Activated CD4-positive, alpha-beta T cell treated with anti-CD3 and anti-CD28 coated beads, Interleukin-2, amount 50 U/mL, for 4 hours (primary cell): ENCODE measurements around the gene JOSD2.

Source experiments
- DNase-seq, 2 experiments: peaks; one replicate each; pipeline ENCODE4 v3.0.0-alpha.2; 2020

The JOSD2 gene

DNA sequence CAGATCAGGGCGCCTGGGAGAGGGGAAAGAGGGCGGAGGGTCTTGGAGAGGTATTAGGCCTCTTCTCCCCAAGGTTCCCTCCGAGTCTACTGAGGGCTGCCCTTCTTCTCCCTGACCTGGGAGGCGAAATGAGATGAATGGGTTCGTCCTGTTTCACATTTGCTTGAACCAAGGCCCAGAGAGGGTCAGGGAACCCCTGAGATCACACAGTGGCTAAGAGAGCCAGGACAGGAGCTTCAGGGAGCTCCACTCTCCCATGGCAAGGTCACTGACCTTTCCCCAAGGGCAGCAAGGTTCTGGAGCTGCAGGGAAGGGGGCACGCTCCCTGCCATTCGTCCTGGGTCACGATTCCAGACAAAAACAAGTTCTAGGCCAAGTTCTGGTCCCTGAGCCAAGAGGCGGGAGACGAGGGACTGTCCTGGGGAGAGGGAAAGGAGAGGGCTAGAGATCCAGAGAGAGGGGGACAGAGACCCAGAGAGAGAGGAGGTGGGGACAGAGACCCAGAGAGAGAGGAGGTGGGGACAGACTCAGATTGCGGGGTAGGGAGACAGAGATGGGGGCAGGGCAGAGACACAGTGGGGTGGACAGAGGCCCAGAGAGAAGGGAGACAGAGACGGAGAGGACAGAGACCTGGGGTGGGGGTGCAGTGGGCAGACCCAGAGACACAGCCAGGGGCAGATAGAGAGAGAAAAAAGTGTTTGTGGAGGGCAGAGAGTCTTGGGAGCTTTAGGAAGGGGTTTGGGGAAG is 2.2 kb upstream of the JOSD2 start:
- no peak for DNase-seq

DNA sequence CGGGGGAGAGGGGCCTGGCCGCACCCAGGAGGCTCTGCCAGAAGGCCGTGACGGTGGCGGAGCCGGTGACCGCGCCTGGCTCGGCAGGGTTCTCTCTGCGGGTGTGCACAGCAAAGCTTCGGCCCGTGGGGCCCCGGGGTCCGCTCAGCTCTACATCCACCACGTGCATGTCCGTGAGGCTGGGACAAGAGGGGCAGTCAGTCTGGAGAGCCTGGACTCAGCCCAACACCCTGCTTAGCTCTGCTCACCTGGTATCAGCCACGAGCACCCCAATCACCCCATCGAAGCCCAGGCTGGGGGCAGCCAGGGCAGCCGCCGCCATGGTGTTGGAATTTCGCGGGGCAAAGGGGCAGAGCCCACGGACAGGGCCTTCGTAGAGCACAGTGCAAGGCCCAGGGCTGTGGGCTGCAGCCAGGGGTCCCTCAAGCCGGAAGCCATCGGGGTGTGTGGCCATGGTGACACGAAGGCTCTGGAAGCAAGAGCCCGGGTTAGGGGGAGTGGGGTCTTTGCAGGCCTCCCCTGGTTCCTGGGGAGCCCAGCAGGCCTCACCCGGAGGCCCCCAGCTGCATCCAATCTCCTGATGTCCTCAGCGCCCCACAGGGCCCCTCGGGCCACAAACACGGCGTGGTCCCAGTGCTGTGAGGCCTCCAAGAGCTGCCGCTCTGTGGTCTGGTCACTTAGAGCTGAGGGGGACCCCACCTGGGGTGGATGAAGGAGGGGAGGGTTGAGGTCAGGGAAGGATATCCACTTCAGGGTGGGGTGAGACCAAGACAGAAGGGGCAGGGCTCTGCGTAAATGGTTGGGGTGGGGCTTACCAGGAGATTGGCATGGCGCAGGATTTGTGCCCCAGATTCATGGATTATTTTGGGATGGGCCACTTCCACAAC is 1.4 kb upstream of the JOSD2 start:
- no peak for DNase-seq

GRCh38 chr19:50510700-50511068 is 307 bp downstream of the JOSD2 start:
- no peak for DNase-seq

- no peak for DNase-seq
Measured at GRCh38 chr19:50510121-50510670, 795 bp downstream of the JOSD2 start.

DNA sequence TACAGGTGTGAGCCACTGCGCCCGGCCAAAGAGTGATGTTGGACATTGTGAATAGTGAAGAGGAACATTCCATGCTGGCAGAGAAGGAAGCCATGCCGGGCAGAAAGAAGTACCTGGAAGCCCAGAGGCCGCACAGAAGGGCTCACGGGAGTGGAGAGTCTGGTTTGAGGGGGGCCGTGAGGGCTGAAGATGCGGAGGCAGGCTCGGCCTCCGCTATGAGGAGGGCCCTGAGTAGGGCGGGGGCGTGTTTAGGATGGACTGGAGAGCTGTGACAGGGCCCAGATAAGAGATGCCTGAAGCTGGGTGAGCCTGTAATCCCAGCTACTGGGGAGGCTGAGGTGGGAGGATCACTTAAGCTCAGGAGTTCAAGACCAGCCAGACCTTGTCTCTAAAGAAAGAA is 1.6 kb downstream of the JOSD2 start:
- no peak for DNase-seq

DNA sequence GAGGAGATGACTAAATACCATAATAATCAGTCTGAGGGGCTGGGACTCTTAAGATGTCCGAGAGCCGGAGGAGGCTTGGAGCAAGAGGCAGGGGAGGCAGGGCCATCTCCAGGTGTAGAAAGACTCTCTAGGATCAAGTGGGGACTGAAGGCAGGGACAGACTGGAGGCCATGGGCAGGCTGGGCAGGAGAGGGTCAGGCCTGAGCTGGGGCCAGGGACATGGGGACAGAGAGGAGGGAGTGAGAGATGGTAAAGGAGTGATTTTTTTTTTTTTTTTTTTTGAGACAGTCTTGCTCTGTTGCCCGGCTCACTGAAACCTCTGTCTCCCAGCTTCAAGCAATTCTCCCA is 2.2 kb downstream of the JOSD2 start:
- no peak for DNase-seq

DNA sequence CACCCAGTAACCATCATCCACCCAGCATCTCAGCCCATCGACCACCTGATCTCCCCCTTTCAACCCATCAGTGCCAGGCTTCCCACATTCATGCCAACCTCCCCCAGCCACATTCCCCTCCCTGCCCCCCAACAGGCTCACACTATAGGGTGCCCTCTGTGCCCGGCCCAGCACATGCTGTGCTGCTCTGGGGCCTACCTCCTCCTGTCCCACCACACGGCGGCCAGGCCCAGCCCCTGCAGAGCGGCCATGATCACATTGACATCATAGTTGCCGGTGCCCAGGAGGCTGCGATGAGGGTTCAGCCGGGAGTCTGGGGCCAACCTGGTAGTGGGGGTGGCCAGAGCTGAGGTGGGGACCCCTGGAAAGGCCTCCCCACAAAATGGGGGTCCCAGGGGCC is 3.6 kb downstream of the JOSD2 start:
- no peak for DNase-seq

DNA sequence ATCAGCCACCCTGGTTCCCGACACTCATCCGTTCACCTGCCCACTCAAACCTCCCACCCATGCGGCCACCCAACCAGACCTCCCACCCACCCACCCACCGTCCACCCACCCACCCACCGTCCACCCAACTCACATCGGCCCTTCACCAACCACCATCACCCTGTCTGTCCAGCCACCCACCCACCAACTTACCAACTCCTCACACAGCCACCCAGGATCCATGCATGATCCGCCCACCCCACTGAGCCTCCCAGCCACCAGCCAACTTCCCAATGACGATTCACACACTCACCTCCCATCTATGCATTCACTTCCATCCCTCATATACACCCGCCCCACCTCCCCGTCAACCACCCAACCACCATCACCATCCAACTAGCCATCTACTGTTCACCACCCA is 4.3 kb downstream of the JOSD2 start:
- no peak for DNase-seq

- no peak for DNase-seq
Measured at GRCh38 chr19:50505856-50506611, 5.0 kb downstream of the JOSD2 start.

- DNase-seq, result no peak
Measured at GRCh38 chr19:50501568-50502475, 9.2 kb downstream of the JOSD2 start.

GRCh38 chr19:50501186-50501567 is 9.8 kb downstream of the JOSD2 start:
- DNase-seq, result no peak

GRCh38 chr19:50500753-50501151 is 10.2 kb downstream of the JOSD2 start:
- no peak for DNase-seq

- no peak for DNase-seq
Measured at GRCh38 chr19:50500060-50500752, 10.8 kb downstream of the JOSD2 start.

- DNase-seq, result no peak
Measured at GRCh38 chr19:50498219-50499056, 12.6 kb downstream of the JOSD2 start.

- DNase-seq, result no peak
Measured at GRCh38 chr19:50497022-50497405, 14.0 kb downstream of the JOSD2 start.

DNA sequence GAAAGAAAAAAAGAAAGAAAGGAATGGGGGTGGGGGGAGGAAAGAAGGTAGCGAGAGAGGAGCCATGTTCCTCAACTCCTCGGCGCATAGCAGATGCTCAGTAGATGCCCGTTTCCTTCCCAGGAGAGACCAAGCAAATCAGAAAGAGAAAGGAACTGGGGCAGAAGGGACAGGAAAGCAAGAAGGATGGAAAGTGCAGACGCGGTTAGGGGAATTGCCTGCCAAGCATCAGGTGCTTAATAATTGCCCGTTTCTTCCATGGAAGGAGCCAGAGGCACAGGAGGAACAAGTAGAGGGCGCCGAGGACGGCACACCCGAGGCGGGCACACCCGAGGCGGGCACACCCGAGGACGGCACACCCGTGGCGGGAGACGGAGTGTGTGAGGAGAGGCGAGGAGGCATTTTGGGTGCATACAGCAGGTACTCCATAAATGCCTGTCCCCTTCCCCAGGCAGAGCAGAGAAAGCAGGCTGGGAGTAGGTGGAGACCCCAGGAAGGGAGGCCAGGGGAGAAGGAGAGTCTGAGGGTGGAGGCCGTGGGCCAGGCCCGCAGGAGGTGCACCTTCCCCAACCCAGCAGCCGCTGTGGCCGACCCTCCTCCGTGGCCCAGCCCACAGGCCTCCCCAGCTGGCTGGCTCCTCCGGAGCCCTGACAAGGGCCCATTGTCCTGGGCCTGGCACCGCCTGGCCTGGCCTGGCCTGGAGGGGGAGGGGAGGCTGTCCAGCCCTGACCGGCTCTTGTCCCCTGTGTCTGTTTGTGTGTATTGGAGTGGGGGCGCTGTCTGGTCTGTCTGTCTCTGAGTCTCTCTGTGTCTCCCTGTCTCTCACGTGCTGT is 14.6 kb downstream of the JOSD2 start:
- no peak for DNase-seq

GRCh38 chr19:50495020-50495531 is 15.9 kb downstream of the JOSD2 start:
- no peak for DNase-seq

DNA sequence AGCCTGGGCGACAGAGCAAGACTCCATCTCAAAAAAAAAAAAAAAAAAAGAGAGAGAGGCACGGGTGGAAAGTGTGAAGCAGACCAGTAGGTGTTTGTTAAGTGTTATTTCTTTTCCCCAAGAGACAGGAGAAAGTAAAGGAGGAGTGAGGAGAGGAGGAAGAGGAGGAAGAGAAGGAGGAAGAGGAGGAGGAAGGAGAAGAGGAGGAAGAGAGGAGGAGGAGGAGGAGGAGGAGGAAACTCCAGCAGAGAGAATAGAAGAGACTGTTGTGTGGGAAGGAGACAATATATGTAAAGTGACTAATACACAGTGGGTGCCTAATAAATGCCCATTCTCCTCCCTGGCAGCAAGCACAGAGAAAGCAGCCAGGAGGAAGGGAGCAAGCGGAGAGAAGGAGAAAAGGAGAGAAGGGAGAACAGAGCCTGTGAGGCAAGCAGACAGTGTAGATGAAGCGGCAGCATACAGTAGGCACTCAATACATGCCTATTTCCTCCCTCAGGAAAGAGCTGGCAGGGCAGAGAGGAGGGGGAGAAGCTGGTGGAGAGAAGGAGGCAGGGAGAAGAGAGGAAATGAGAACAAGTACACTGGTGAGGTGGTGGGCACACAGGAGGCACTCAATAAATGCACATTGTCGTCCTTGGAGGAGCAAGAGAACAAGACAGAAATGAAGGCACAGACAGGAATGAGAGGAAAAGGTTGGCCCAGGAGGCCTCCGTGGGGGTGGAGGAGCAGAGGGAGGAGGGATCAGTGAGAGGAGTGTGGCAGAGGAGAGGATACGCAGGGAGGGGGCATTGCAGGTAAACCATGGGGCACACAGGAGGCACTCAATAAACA is 16.6 kb downstream of the JOSD2 start:
- no peak for DNase-seq

GRCh38 chr19:50493171-50493570 is 17.8 kb downstream of the JOSD2 start:
- no peak for DNase-seq
